Psoas muscle (tissue), 8 donors: ENCODE measurements around the gene LAIR1. TPM values are rescaled to one million over a fixed set of nuclear protein-coding genes. Genes with fewer than 3 reads are reported as not detected.
"Not testable (repeated sequence)": the region's sequence is repeated elsewhere in the genome, so short reads cannot be mapped to it uniquely, and the experiment has no call there.

Source experiments
- ATAC-seq, 4 donors: fragments of 200-7000 bp; cut with Tn5 transposase; one replicate each; pipeline ENCODE4 v1.9.1; 2020; ENCODE audit warnings: moderate library complexity in 3 of 4, mild to moderate bottlenecking in 2 of 4
- DNase-seq, 2 donors: peaks; one replicate each; pipeline ENCODE4 v3.0.0-alpha.2; 2020
- H3K27ac ChIP-seq: fragments of 200-600 bp; one replicate; pipeline ENCODE4 v1.8.0; 2022
- H3K27me3 ChIP-seq, 3 donors: fragments of 200-600 bp in 1 of 3; one replicate each; pipeline versions ENCODE4 v1.6.1 to v1.8.0; 2013 to 2022; ENCODE audit warnings: low read length in 2 of 3, mild to moderate bottlenecking in 2 of 3, moderate library complexity in 1 of 3; ENCODE audit not compliant: insufficient read depth in 3 of 3
- H3K36me3 ChIP-seq, 2 donors: fragments of 200-600 bp in 1 of 2; one replicate each; pipeline versions ENCODE4 v1.6.1 to v1.8.0; 2013 to 2022; ENCODE audit warnings: low read depth in 1 of 2, mild to moderate bottlenecking in 1 of 2, moderate library complexity in 1 of 2; ENCODE audit not compliant: insufficient read depth in 1 of 2
- H3K4me1 ChIP-seq: fragments of 200-600 bp; one replicate; pipeline ENCODE4 v1.8.0; 2022
- H3K4me3 ChIP-seq: fragments of 200-600 bp; one replicate; pipeline ENCODE4 v1.8.0; 2022; ENCODE audit warnings: mild to moderate bottlenecking
- H3K9me3 ChIP-seq: fragments of 200-600 bp; one replicate; pipeline ENCODE4 v1.8.0; 2022
- CTCF ChIP-seq: fragments of 200-600 bp; IDR thresholded peaks from one replicate; pipeline ENCODE4 v1.8.0; 2022; ENCODE audit warnings: antibody characterized with exemption
- WGBS, 3 donors: extraction: QIAGEN DNeasy Blood & Tissue Kit; methylation state at CpG; one replicate each; pipeline versions ENCODE4 v1.1.6 to v1.1.7; 2013; 5-methylcytosine and 5-hydroxymethylcytosine counted together
- intact Hi-C, 2 donors: fragments of 100-400 bp; cut with DNase I; formaldehyde crosslinking; loops; one replicate each; pipeline versions ENCODE4 v1.11.0 to v1.14.2; 2022
- polyA plus RNA-seq, 3 donors: library from polyadenylated mRNA; stranded (reverse); fragments of 200-250 nt; gene quantifications; one replicate each; pipeline ENCODE4 v1.2.3, GENCODE V29; 2013
- total RNA-seq, 4 donors: library from RNA; stranded (reverse); fragmentation: NEBNext Ultra II Directional in 2 of 4; extraction: Animal tissue kit (Norgen Biotek cat#: 25700) in 2 of 4; gene quantifications; one replicate each; pipeline versions ENCODE4 v1.2.1 to v1.2.4, GENCODE V29; 2021 to 2023
- donor health status: healthy with polysubstance abuse.
- donor health status: DM: no; HTN: no; CAD: no; lungs with moderate emphysema.
- donor health status: Bipolar disorder and iron deficiency.
- donor health status: healthy.
- donor health status: DM: yes; HTN: yes; CAD: no.
- donor health status: DM: no; HTN: no; CAD: no.
- donor health status: DM: no; HTN: no; CAD: no.
- donor health status: DM: yes; HTN: yes; CAD: no.

The LAIR1 gene
- total and polyA plus RNA-seq, 7 donors = 0.93 to 6.2 (median 3.4) TPM

- intact Hi-C loops, H3K36me3 ChIP-seq, DNase-seq, H3K4me3 ChIP-seq, H3K4me1 ChIP-seq, H3K27me3 ChIP-seq, H3K27ac ChIP-seq, ATAC-seq, H3K9me3 ChIP-seq: not testable (repeated sequence)
- WGBS, 3 donors = 15 to 21% (median 19%) methylated on average over 11 to 15 of the region's 21 CpGs
Observed at GRCh38 chr19:54359149-54359820, 5.4 kb downstream of the LAIR1 start.

- no peak overlapping the region for H3K4me3 ChIP-seq
- no peak for TF ChIP-seq CTCF
- 72 to 77% (median 75%) methylated on average over 16 of the region's 16 CpGs for WGBS, 3 donors
- DNase-seq (no peak), ATAC-seq (no peak)
- H3K27ac ChIP-seq = no peak overlapping the region
- no peaks in the 10 kb centered on the region for H3K27me3 ChIP-seq
- H3K36me3 ChIP-seq = no peaks in the 10 kb centered on the region
- no peaks in the 10 kb centered on the region for H3K9me3 ChIP-seq
- intact Hi-C loops = no loop called here
- H3K4me1 ChIP-seq = no peaks in the 10 kb centered on the region
Observed at GRCh38 chr19:54357381-54357780, 7.3 kb downstream of the LAIR1 start.

- TF ChIP-seq CTCF = no peak
- H3K4me3 ChIP-seq = no peak overlapping the region
- intact Hi-C loops = no loop called here
- DNase-seq = no peak
- H3K27ac ChIP-seq = no peak overlapping the region
- WGBS, 3 donors = 70 to 75% (median 73%) methylated on average over 12 of the region's 12 CpGs
- no peak for ATAC-seq
- H3K9me3 ChIP-seq = no peaks in the 10 kb centered on the region
- H3K27me3 ChIP-seq = no peaks in the 10 kb centered on the region
- no peaks in the 10 kb centered on the region for H3K4me1 ChIP-seq
- H3K36me3 ChIP-seq = no peaks in the 10 kb centered on the region
Observed at GRCh38 chr19:54356444-54357056, 8.2 kb downstream of the LAIR1 start.

- Histone ChIP-seq H3K9me3 (no peaks in the 10 kb centered on the region), H3K36me3 (no peaks in the 10 kb centered on the region), H3K27ac (no peak overlapping the region), H3K4me3 (no peak overlapping the region), H3K4me1 (no peaks in the 10 kb centered on the region), H3K27me3 (no peaks in the 10 kb centered on the region)
- TF ChIP-seq CTCF = no peak
- no peak for ATAC-seq
- no peak for DNase-seq
- WGBS, 3 donors = 71 to 79% (median 79%) methylated on average over 14 of the region's 14 CpGs
- intact Hi-C loops = no loop called here
Observed at GRCh38 chr19:54355675-54356074, 9.1 kb downstream of the LAIR1 start.

- no peak overlapping the region for H3K4me3 ChIP-seq
- no peak for ATAC-seq
- no peak overlapping the region for H3K27ac ChIP-seq
- no peak for DNase-seq
- no peaks in the 10 kb centered on the region for H3K27me3 ChIP-seq
- no peaks in the 10 kb centered on the region for H3K9me3 ChIP-seq
- no peaks in the 10 kb centered on the region for H3K36me3 ChIP-seq
- 51% methylated on average over 3 of the region's 3 CpGs for WGBS, 3 donors
- intact Hi-C loops = no loop called here
- no peak for TF ChIP-seq CTCF
- no peaks in the 10 kb centered on the region for H3K4me1 ChIP-seq
Observed at GRCh38 chr19:54354761-54355160, 10.0 kb downstream of the LAIR1 start.
